ENCODE measurements around the gene CATSPERE.
"Not testable (repeated sequence)": the region's sequence is repeated elsewhere in the genome, so short reads cannot be mapped to it uniquely, and the experiment has no call there.

CATSPERE gene

DNA sequence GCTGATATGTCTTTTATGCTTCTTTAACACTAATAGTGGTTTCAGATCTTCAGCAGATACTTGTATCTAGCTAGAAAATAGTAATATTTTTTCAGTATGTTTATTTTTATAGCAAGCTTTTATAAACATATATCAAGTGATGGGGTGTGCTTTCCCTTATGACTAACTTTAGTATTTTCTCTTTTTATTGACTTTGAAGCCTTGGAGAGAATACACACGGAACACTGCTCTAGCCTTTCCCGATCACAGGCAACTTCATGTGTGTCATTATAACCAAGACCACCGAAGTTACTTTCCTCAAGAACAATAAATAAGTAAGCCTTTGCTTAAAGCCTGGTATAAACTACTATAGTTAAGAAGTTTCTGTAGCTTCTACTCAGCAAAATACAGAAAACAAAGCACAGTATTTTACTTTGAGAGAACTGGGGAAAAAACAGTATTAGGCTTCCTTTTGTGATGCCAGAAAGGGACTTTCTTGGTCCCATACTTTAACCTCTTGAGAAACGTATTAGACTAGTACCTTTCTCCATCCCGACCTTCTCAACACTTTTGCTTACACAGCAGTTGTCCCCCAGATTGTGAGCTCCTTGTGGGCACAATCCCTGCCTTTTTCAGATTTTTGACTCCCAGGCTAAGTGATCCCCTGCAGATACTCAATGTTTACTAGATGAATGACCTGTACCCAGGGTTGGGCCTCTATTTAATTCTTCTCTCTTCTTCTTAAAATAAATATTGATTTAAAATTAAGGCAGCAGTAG, 12.6 kb upstream of the CATSPERE start:
- DNase-seq = no peak

DNA sequence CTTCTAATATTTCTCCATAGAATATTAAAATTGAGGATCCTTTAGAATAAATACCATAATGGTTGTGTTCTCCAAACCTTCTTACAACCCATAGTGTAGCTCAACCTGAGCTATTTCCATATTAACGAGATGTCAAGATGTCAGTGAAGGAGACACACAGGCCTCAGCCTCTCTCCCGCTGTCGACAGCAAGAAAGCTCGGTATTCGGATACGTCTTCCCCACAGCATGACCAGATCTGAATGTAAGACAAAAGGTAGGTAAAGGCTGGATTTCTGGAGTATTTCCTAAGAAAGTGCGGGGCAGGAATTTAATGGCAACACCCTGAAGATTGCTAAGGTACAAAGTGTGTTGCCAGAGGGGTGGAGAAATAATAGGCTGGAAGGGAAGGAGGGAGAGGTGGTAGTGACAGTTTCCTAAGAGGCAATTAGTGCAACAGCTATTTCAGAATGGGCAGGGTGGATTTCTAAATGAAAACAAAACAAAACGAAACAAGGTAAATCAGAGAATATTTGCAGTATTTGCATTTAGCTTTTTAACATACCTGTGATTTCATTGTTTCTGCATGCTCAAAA, 11.1 kb upstream of the CATSPERE start:
- no peak for DNase-seq

- peak; percentile 33 to 47 for DNase-seq
Observed at GRCh38 chr1:244450597-244451538, 10.2 kb upstream of the CATSPERE start.

GRCh38 chr1:244451539-244451950, 9.5 kb upstream of the CATSPERE start, which contains the start of gene ADSS2:
ADSS2 (minus strand) TSS chr1:244451909; CDS start chr1:244451817, 92 bp downstream.
- no peak for DNase-seq

- DNase-seq = peak; percentile 99 to 100
Observed at GRCh38 chr1:244451951-244452795, 8.9 kb upstream of the CATSPERE start.

DNA sequence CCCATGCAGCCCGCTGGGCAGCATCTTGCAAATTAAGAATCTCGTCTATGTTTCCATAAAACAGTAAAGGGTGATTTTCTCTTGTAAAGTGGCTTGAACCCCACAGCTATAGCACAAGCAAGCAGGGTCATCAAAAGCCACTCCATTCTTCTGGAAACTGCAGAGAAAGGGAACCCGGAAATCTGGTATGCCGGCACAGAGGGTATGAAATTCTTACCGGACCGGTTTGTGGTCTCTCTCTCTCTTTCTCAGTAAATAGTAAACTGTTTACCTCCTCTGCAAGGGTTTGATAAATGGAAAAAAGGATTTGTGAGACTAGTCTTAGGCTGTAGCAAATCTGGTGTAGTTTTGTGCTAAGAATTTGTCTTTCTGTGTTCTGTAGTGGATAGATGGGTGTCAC, 6.7 kb upstream of the CATSPERE start:
- DNase-seq = no peak

- no peak for DNase-seq
Observed at GRCh38 chr1:244456586-244456985, 4.5 kb upstream of the CATSPERE start.

GRCh38 chr1:244458781-244459180, 2.3 kb upstream of the CATSPERE start:
- no peak for DNase-seq

DNA sequence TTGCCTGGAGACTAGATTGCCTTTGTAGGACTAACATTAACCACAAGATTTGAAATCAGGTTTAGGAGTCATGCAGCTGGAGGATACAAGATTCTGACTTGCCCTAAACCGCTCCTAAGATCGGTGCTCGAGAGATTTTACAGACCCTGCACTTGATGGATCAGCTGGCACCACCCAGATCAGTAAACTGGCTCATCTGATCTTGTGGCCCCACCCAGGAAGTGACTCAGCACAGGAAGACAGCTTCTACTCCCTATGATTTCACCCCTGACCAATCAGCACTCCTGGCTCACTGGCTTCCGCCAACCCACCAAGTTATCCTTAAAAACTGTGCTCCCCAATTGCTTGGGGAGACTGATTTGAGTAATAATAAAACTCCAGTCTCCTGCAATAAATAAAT, 876 bp upstream of the CATSPERE start:
- no peak for DNase-seq

DNA sequence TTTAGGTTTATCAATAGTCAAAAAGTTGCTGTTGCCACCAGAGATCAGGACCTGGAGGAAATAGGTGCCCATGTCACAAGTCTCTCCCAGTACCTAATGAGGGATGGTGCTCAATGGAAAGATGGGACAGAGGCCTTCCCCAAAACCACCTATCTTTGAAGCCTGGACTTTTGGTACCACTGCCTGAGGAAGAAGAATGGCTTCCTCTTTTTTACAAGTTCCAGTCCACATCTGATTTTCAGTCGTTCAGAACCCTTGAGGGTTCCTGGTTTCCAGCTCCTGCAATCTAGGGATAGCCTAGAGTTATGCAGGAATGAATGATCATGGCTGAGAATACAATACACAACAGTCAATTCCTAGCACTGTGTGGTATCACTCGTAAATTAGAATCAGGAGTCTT, 5.7 kb downstream of the CATSPERE start:
- DNase-seq = no peak

DNA sequence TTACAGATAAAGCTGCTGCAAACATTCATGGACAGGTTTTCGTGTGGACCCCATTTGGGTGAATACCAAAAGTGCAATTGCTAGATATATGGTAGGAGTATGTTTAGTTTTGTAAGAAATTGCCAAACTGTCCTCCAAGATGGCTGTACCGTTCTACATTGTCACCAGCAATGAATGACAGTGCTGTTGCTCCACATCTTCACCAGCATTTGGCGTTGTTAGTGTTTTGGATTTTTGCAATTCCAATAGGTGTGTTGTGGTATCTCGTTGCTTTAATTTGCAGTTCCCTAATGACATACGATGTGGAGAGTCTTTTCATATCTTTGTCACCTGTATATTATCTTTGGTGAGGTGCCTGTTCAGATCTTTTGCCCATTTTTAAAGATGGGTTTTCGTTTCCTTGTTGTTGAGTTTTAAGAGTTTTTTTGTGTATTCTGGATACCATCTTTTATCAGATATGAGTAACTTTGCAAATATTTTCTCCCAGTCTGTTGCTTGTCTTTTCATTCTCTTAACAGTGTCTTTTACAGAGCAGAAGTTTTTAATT, 12.1 kb downstream of the CATSPERE start:
- DNase-seq = no peak

- DNase-seq = not testable (repeated sequence)
Observed at GRCh38 chr1:244484971-244485370, 23.9 kb downstream of the CATSPERE start.

DNA sequence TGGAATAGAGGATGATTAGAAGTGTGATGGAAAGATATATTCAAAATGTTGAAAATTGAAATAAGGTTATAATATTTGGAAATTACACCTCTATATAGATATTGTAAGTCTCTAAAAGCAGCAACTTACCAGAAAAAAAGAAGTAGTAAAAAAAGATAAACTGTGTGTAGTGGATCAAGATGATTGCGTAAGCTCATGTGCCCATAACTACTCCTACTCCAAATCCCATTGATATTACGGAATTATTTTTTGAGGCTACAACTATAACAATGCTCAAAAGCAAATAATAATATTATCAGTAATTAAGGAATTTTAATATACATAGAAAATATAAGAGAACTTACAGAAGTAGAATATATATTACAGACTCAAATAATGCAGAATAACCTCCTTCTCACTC, 33.6 kb downstream of the CATSPERE start:
- DNase-seq = no peak

- DNase-seq = no peak
Observed at GRCh38 chr1:244496186-244496585, 35.1 kb downstream of the CATSPERE start.

DNA sequence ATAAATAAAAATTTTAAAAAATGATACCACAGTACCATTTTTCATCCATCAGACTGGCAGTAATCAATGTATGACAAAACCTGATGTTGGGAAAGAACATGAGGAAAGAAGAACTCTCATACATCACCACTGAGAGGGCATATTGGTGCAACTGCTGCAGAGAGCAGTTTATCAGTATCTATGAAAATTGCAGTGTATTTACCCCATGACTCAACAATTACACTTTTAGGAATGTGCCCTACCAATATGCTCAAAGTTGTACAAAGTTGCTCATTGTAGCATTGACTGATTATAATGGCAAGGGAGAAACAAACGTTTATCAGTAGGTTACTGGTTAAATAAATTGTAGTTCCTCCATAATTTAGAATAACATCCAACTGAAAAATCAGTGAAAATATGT, 36.7 kb downstream of the CATSPERE start:
- no peak for DNase-seq

GRCh38 chr1:244499484-244499883, 38.4 kb downstream of the CATSPERE start:
- not testable (repeated sequence) for DNase-seq

GRCh38 chr1:244500515-244500914, 39.4 kb downstream of the CATSPERE start:
- DNase-seq = not testable (repeated sequence)

DNA sequence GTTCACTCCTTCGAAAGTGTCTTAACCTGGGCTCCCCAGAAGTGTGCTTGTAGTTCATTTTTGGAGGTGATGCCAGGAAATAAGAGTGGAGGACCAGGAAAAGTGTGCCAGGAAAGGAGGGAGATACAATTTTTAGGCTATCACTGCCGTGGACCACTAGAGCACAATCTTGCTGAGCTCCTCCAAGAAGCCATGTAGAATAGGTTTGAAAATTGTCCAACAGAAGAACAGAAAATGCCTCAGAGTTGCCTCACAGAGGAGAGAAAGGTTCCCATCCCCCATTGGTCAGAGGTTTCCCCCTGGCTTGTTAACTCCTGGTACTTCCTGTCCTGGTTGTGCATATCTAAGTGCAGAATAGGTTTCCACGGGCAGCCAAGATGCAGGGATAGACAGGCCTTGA, 41.6 kb downstream of the CATSPERE start:
- no peak for DNase-seq

DNA sequence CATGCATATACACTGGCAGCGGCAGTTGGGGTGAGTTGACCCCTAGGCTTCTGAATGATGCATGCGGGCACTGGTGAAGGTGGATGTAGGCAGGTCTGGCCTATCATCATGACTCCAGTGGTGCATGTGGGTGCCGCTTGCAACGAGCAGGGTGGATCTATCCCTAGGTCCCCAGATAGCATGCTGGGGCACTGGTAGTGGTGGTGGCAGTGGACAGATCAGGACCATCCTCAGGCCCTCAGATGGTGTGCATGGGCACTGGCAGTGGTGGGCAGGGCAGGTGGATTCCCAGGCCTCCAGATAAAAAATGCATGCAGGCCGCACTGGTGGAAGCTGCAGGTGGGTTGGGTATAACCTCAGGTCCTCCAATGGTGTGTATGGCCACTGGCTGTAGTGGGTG, 52.4 kb downstream of the CATSPERE start:
- DNase-seq = no peak

GRCh38 chr1:244515680-244516079, 54.6 kb downstream of the CATSPERE start:
- DNase-seq = no peak

- no peak for DNase-seq
Observed at GRCh38 chr1:244536316-244536715, 75.2 kb downstream of the CATSPERE start.

GRCh38 chr1:244545511-244545910, 84.4 kb downstream of the CATSPERE start:
- DNase-seq = no peak
